ENCODE measurements around the gene INSL3. TPM values are rescaled to one million over a fixed set of nuclear protein-coding genes. Genes with fewer than 3 reads are reported as not detected.

Gene INSL3
- total and polyA plus RNA-seq, 2 of the 13 experiments (the other 11 are each of a cell fraction or from before 2014, with no cell fraction given): 0.30 TPM; not detected in 1

DNA sequence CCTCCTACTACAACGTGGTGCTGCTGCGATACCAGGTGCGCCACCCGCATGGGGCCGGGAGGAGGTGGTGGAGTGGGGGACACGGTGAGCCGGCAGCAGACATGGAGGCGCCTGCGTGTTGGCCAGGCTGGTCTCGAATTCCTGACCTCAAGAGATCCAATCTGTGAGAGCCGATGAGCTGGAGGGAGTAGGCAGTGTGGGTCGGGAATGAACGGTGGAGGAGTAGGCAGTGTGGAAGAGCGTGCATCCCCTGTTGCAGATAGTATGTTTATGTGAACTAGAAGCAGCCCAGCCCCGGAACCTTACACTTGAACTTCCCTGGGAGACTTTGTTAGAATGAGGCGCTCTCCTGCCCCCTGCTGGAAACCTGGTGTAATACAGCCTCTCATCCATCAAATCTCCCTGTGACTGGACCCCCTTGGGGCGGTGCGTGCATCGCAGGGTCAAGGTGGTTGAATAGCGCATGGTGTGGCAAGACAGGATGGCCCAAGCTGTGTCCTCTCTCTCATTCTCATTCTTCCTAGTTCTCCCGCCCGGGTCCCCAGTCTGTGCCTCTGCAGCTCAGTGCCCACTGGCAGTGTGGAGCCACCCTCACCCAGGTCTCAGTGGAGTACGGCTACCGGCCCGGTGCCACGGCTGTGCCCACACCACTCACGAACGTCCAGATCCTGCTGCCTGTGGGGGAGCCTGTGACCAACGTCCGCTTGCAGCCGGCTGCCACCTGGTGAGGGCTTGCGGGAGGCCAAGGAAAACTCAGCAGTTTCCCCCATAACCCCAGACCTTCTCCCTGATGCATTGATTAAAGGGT is 36.9 kb downstream of the INSL3 start:
- DNase-seq (ENCODE audit: low spot score): peak; percentile 49
- no peaks in the 10 kb centered on the region for H3K27me3 ChIP-seq (ENCODE audit: control insufficient read depth in 1 of 2, insufficient read depth in 2 of 2, low read length in 2 of 2)
- intact Hi-C loops (cut with micrococcal nuclease; ENCODE audit: unreplicated experiment) (no loop called here), in situ Hi-C loops (cut with HindIII; ENCODE audit: extremely low pct_ligation_motif_present, low pct_unique_long_range_greater_than_20kb) (no loop called here)
- ATAC-seq: peak; percentile 31; the same call in 2 of the 3 replicates
- H4K20me1 ChIP-seq (ENCODE audit: insufficient read depth, low read length): no peaks in the 10 kb centered on the region
- CTCF ChIA-PET (ENCODE audit: low intra/inter-chr PET ratio, low total read pairs): interaction anchor here (1.9 kb wide), 1 partner anchor 71 kb away, joined by 8 read pairs; no protein-coding TSS in a partner anchor
- H3K4me3 ChIP-seq (replicated peaks in 1 of 3; ENCODE audit: insufficient read depth in 1 of 3, low read depth in 2 of 3, low read length in 3 of 3): no peak overlapping the region
- 0 out of 5 replicates have a peak, but pooled peaks cover 0 to 4% of the 10 kb centered on the region in 2 experiments for H3K36me3 ChIP-seq (replicated peaks in 1 of 2; ENCODE audit: control insufficient read depth in 1 of 2, insufficient read depth in 2 of 2, low read length in 2 of 2)
- no peaks in the 10 kb centered on the region for H3K4me1 ChIP-seq (ENCODE audit: insufficient read depth, low read length)
- H3K9ac ChIP-seq (ENCODE audit: insufficient read depth, low read depth, low read length): no peak overlapping the region
- peak; percentile 70 for FAIRE-seq
- no peaks in the 10 kb centered on the region for H3K79me2 ChIP-seq (ENCODE audit: insufficient read depth, low read length)
- POLR2A ChIA-PET: interaction anchor here (1.9 kb wide), 1 partner anchor 75 kb away, joined by 6 read pairs; the partner anchor contains the start of gene RPL18A
- BruUV-seq (replicated peaks): no TSS peak
- H3K9me3 ChIP-seq (ENCODE audit: low read length): no peaks in the 10 kb centered on the region
- 69% methylated on average over 21 of the region's 32 CpGs for WGBS (ENCODE audit: low lambda C conversion rate)
- H2AFZ ChIP-seq (ENCODE audit: low read length): no peak overlapping the region
- H3K4me2 ChIP-seq (ENCODE audit: low read depth, low read length): no peak overlapping the region
- H3K27ac ChIP-seq (ENCODE audit: extremely low read length, insufficient read depth, low read length): no peak overlapping the region
- TF ChIP-seq KAT7 (CRISPR knock-in tag; IDR thresholded peaks at IDR 0.05; ENCODE audit: borderline replicate concordance) (no peak), ZFAT (CRISPR knock-in tag; conservative IDR thresholded peaks at IDR 0.05) (no peak), GABPB1 (CRISPR knock-in tag; IDR thresholded peaks at IDR 0.05) (no peak), ZNF687 (CRISPR knock-in tag; IDR thresholded peaks at IDR 0.05) (peak; percentile 26), MIXL1 (CRISPR knock-in tag; IDR thresholded peaks at IDR 0.05) (no peak), ZNF737 (CRISPR knock-in tag; IDR thresholded peaks at IDR 0.05; ENCODE audit: borderline replicate concordance) (no peak), YEATS4 (CRISPR knock-in tag; IDR thresholded peaks at IDR 0.05; ENCODE audit: borderline replicate concordance) (no peak), SUZ12 (IDR thresholded peaks at IDR 0.05; ENCODE audit: low read depth, low read length) (no peak), ZNF777 (CRISPR knock-in tag; IDR thresholded peaks at IDR 0.05) (no peak), HOXA9 (CRISPR knock-in tag; IDR thresholded peaks at IDR 0.05; ENCODE audit: borderline replicate concordance) (no peak), IKZF4 (CRISPR knock-in tag; IDR thresholded peaks at IDR 0.05; ENCODE audit: borderline replicate concordance, low read depth, not compliant biosample characterization) (no peak), MYC (CRISPR knock-in tag; IDR thresholded peaks at IDR 0.05; ENCODE audit: borderline replicate concordance) (no peak), ARHGAP35 (CRISPR knock-in tag; IDR thresholded peaks at IDR 0.05; ENCODE audit: borderline replicate concordance) (no peak), ZNF10 (CRISPR knock-in tag; IDR thresholded peaks at IDR 0.05; ENCODE audit: borderline replicate concordance, low read depth) (no peak), GZF1 (CRISPR knock-in tag; IDR thresholded peaks at IDR 0.05) (no peak), NRL (CRISPR knock-in tag; IDR thresholded peaks at IDR 0.05; ENCODE audit: borderline replicate concordance) (no peak)
- TF ChIP-seq, protein P1, sequence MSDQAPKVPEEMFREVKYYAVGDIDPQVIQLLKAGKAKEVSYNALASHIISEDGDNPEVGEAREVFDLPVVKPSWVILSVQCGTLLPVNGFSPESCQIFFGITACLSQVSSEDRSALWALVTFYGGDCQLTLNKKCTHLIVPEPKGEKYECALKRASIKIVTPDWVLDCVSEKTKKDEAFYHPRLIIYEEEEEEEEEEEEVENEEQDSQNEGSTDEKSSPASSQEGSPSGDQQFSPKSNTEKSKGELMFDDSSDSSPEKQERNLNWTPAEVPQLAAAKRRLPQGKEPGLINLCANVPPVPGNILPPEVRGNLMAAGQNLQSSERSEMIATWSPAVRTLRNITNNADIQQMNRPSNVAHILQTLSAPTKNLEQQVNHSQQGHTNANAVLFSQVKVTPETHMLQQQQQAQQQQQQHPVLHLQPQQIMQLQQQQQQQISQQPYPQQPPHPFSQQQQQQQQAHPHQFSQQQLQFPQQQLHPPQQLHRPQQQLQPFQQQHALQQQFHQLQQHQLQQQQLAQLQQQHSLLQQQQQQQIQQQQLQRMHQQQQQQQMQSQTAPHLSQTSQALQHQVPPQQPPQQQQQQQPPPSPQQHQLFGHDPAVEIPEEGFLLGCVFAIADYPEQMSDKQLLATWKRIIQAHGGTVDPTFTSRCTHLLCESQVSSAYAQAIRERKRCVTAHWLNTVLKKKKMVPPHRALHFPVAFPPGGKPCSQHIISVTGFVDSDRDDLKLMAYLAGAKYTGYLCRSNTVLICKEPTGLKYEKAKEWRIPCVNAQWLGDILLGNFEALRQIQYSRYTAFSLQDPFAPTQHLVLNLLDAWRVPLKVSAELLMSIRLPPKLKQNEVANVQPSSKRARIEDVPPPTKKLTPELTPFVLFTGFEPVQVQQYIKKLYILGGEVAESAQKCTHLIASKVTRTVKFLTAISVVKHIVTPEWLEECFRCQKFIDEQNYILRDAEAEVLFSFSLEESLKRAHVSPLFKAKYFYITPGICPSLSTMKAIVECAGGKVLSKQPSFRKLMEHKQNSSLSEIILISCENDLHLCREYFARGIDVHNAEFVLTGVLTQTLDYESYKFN (CRISPR knock-in tag; conservative IDR thresholded peaks at IDR 0.05): no peak
